SIG-M5 (cell line): ENCODE data around the gene GFRA1.

ENCODE experiments used
- DNase-seq: peaks from one replicate; lab custom pipeline; 2025; lab: John Stamatoyannopoulos, UW

GFRA1 gene

GRCh38 chr10:116241085-116241484 lies 31.9 kb downstream of the GFRA1 start:
- no peak for DNase-seq

DNA sequence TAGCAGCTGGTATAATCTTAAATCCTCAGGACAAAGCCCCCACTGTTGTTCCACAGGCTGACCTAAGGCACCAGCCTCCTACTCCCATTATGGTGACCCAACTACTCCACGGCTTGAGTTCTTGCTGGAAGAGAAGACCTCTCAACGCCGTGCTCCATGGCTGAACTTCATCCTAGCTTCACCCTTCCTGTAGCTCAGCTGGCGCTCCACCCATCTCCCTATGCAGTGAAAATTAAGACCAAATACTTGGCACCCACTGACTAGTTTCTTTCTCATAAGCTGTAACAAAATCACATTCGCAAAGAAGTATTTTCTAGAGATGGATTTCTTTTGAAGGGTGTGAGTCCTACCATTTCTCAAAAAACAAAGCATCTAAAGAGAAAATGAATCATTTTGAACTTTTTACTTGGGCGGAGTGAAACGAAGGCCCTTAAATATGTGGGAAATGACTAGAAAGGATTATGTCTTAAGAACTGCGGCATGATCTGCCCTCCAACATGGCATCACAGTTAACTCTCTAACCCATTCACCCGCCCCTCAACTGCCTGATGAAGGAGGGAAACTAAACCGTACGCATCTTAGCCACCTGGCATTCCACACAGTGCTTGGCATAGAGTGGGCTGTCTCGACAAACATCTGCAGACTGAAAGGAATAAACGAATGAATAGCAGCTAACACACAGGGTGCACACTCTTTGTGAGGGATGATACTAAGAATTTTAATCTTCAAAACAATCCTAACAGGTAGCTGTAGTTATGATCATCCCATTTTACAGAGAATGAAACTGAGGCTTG lies 32.7 kb downstream of the GFRA1 start:
- no peak for DNase-seq

- no peak for DNase-seq
Observed at GRCh38 chr10:116239229-116239628, 33.8 kb downstream of the GFRA1 start.

DNA sequence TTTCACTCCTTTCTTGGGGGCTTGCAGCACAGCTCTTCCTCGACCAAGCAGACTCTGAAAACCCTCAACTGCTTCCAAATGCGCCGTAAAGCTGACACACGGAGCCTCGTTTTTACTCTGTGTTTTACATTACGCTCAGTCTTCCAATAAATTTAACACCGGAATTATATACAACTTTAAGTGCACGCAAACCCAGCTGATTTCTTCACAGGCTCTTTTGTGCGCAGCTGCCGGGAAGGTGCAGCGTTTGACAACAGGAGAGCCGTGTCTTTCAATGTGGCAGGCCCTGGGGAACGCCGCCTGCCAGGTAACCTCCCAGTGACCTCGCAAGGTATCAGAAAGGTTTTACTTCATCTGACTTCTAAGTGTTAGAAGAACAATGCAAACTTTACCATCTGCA lies 35.0 kb downstream of the GFRA1 start:
- DNase-seq: no peak

DNA sequence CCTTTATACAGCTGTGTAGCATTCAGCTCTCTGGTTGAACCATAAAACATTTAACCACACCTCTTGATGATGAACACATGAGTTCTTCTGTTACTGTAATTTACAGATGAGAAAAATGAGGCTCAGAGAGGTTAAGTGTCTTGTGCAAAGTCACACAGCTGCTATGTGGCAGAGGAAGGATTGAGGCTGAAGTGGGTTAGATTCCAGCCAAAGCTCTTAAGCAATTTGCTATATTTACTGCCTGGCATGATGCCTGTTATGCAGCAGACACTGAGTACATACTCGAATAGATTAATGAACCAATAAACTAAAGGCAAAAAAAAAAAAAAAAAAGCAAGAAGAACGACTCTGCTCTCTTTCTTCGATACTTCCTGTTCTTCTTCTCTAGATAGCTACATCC lies 35.7 kb downstream of the GFRA1 start:
- no peak for DNase-seq

DNA sequence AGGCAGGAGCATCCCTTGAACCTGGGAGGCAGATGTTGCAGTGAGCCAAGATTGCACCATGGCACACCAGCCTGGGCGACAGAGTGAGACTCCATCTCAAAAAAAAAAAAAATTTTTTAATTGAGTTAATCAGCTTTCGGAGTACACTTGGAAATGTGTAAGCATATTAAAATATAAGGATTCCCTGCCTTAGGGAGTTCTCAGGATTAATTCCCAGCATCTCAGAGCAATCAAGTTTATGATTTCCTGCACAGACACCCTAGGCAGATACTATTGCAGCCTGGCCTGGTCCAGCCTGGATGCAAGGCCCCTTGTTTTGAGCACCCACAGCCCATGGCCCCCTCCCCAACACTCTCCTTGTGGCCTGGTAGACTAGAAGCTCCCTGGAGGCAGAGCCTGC lies 39.8 kb downstream of the GFRA1 start:
- DNase-seq: no peak

GRCh38 chr10:116232613-116233012 lies 40.4 kb downstream of the GFRA1 start:
- no peak for DNase-seq

DNA sequence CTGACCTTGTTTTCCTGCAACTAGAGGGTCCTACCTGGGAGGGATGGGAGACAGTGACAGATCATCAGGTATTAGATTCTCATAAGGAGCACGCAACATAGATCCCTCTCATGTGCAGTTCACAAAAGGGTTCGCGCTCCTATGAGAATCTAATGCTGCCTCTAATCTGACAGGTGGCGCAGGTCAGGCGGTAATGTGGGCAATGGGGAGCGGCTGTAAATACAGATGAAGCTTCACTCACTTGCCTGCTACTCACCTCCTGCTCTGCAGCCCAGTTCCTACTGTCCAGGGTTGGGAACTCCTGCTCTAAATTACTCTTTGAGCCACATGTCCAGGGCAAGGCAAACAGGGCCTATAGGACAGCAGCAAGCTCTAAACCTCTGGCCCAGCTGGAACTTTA lies 46.2 kb downstream of the GFRA1 start:
- DNase-seq: no peak

- DNase-seq: no peak
Observed at GRCh38 chr10:116226053-116226452, 47.0 kb downstream of the GFRA1 start.

- DNase-seq: no peak
Observed at GRCh38 chr10:116223289-116223688, 49.7 kb downstream of the GFRA1 start.

- DNase-seq: no peak
Observed at GRCh38 chr10:116221053-116221452, 52.0 kb downstream of the GFRA1 start.

- no peak for DNase-seq
Observed at GRCh38 chr10:116216676-116217075, 56.3 kb downstream of the GFRA1 start.

GRCh38 chr10:116215651-116216050 lies 57.4 kb downstream of the GFRA1 start:
- no peak for DNase-seq

DNA sequence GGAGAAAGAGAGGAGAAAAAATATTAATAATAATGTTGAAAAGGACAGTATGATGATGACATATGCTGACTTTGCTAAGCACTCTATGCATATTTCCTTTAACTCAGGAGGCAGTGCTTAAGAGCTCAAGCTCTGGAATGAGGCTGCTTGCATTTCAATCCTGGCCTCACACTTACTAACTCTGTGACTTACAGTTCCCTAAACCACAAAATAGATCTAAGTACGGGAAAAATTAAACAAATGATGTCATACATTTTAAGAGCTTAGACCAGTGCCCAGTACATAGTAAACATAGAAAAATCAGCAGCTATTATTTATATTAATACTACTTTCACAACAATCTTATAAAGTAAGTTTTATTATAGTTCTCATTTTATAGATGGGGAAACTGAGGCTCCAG lies 61.3 kb downstream of the GFRA1 start:
- DNase-seq: no peak

- no peak for DNase-seq
Observed at GRCh38 chr10:116210588-116211346, 62.2 kb downstream of the GFRA1 start.

GRCh38 chr10:116209781-116210180 lies 63.2 kb downstream of the GFRA1 start:
- DNase-seq: no peak

- no peak for DNase-seq
Observed at GRCh38 chr10:116208956-116209567, 63.9 kb downstream of the GFRA1 start.

GRCh38 chr10:116207690-116208089 lies 65.3 kb downstream of the GFRA1 start:
- no peak for DNase-seq

DNA sequence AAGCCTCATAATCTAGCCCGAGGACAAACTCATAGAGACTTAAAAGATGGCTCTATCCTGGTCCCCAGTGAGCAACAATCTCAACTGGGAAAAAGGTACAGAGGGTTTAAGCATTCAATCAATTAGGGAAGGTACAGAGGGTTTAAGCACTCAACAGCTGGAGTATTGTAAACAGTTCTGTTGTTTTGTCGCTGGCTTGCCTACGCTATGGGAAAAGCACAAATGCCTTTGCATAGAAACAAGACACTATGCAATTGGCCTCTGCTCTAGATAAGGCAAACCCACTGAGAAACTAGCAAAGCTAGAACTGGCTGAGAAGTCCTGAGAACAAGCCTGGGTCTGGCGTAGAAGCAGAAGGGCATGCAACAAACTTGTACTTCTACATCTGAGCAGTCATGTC lies 69.3 kb downstream of the GFRA1 start:
- no peak for DNase-seq

- no peak for DNase-seq
Observed at GRCh38 chr10:116201670-116202430, 71.2 kb downstream of the GFRA1 start.

DNA sequence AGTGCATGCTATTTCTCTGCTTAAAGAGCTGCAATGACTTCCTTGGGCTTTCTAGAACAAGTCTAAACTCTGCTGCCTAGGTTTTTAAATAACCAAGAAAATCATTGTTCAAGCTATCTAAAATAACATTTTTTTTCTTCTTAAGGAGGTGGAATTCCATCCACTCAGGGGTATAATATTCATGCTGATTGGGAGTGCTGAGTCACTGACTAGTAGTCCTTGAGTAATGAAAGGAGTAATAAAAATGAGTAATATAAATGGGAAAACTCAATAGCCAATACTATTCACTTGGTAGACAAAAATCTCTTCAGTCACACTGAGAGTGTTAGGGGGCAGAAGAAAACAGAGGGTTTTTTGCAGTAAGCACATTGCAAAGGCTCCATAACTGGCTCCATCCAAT lies 72.0 kb downstream of the GFRA1 start:
- DNase-seq: no peak

- DNase-seq: no peak
Observed at GRCh38 chr10:116198676-116199035, 74.3 kb downstream of the GFRA1 start.
